HCT116 (cell line): ENCODE results near the gene TSPAN13. TPM values are rescaled to one million over a fixed set of nuclear protein-coding genes. Genes with fewer than 3 reads are reported as not detected.

Experiments used
- ATAC-seq: fragments of 200-7000 bp; cut with Tn5 transposase; 2 replicates; pipeline ENCODE4 v1.9.1; 2020; ENCODE audit warnings: mild to moderate bottlenecking, moderate library complexity
- BruUV-seq: library from RNA; stranded (reverse); fragments of 400-500 nt; replicated peaks from 2 replicates; lab custom pipeline; 2021; lab: Mats Ljungman, UMichigan
- CTCF ChIA-PET: fragments of 300-600 bp; sonication (Branson Sonifier 250); formaldehyde crosslinking; loops from one replicate; lab custom pipeline; 2021; ENCODE audit warnings: antibody characterized with exemption; lab: Charles Lee
- POLR2A ChIA-PET: fragments of 300-600, 350-600 bp; sonication (Branson Sonifier 250); formaldehyde crosslinking; loops from one replicate; lab custom pipeline; 2021; ENCODE audit warnings: antibody characterized with exemption; lab: Charles Lee
- RAD21 ChIA-PET, 2 experiments: fragments of 300-600 bp; sonication (Branson Sonifier 250); formaldehyde crosslinking; loops; one replicate each; lab custom pipeline; 2023; ENCODE audit warnings: low total read pairs in 2 of 2; ENCODE audit not compliant: uncharacterized antibody in 2 of 2, unreplicated experiment in 2 of 2, low non-redundant PET in 1 of 2; lab: Charles Lee
- DNase-seq: peaks from one replicate; pipeline ENCODE4 v3.0.0-alpha.2; 2010; ENCODE audit warnings: low read depth, low spot score
- H2AFZ ChIP-seq: fragments of 200-600 bp; shearing (Covaris generic), sonication (generic); 2 replicates; pipeline ENCODE4 v1.6.1; 2017; ENCODE audit warnings: low read depth, mixed run types, mixed read lengths, antibody characterized with exemption, low read length; ENCODE audit not compliant: poor library complexity, severe bottlenecking
- H3K27ac ChIP-seq: 2 replicates; pipeline ENCODE4 v1.5.1; 2012; ENCODE audit warnings: low read depth, low read length
- H3K27me3 ChIP-seq: fragments of 200-600 bp; sonication (generic); 2 replicates; pipeline ENCODE4 v1.6.1; 2016; ENCODE audit warnings: mixed run types, low read length, mixed read lengths; ENCODE audit not compliant: insufficient read depth
- H3K36me3 ChIP-seq, 2 experiments: fragments of 200-500 bp in 1 of 2; fragments of 200-600 bp in 1 of 2; sonication (Bioruptor generic) in 1 of 2; sonication (generic) in 1 of 2; 2 replicates each; pipeline versions ENCODE4 v1.5.1 to v1.6.1; 2014 to 2016; ENCODE audit warnings: low read length in 2 of 2, inconsistent platforms in 1 of 2, mixed read lengths in 1 of 2, mixed run types in 1 of 2; ENCODE audit not compliant: insufficient read depth in 2 of 2, control insufficient read depth in 1 of 2
- H3K4me1 ChIP-seq, 2 experiments: fragments of 200-600 bp in 1 of 2; sonication (generic) in 1 of 2; 2 replicates each; pipeline versions ENCODE4 v1.5.1 to v1.6.1; 2012 to 2017; ENCODE audit warnings: low read length in 2 of 2, inconsistent platforms in 1 of 2, mild to moderate bottlenecking in 1 of 2, mixed read lengths in 1 of 2, mixed run types in 1 of 2, moderate library complexity in 1 of 2; ENCODE audit not compliant: insufficient read depth in 2 of 2, control insufficient read depth in 1 of 2
- H3K4me2 ChIP-seq: fragments of 200-600 bp; sonication (generic); 2 replicates; pipeline ENCODE4 v1.6.1; 2017; ENCODE audit warnings: mixed run types, low read length, mixed read lengths
- H3K4me3 ChIP-seq, 2 experiments: fragments of 200-600 bp in 1 of 2; sonication (generic) in 1 of 2; replicated peaks in 1 of 2; 2 replicates each; pipeline ENCODE4 v1.5.1; 2011 to 2016; ENCODE audit warnings: low read length in 2 of 2, control low read depth in 1 of 2, low read depth in 1 of 2, mild to moderate bottlenecking in 1 of 2, mixed read lengths in 1 of 2, mixed run types in 1 of 2
- H3K79me2 ChIP-seq: fragments of 200-600 bp; sonication (generic); 2 replicates; pipeline ENCODE4 v1.6.1; 2017; ENCODE audit warnings: mild to moderate bottlenecking, mixed run types, low read length, moderate library complexity, mixed read lengths; ENCODE audit not compliant: insufficient read depth
- H3K9ac ChIP-seq: fragments of 200-600 bp; sonication (generic); 2 replicates; pipeline ENCODE4 v1.6.1; 2016; ENCODE audit warnings: low read length, mixed read lengths
- H3K9me2 ChIP-seq: fragments of 200-600 bp; sonication (generic), shearing (Covaris generic); 2 replicates; pipeline ENCODE4 v1.6.1; 2017; ENCODE audit warnings: mixed run types, mild to moderate bottlenecking, moderate library complexity; ENCODE audit not compliant: insufficient read depth
- H3K9me3 ChIP-seq, 2 experiments: fragments of 200-500 bp in 1 of 2; fragments of 200-600 bp in 1 of 2; sonication (Bioruptor generic) in 1 of 2; sonication (generic) in 1 of 2; 2 replicates each; pipeline ENCODE4 v1.6.1; 2014 to 2017; ENCODE audit warnings: low read length in 2 of 2, mixed read lengths in 2 of 2, inconsistent platforms in 1 of 2, low read depth in 1 of 2, mild to moderate bottlenecking in 1 of 2, mixed run types in 1 of 2, moderate library complexity in 1 of 2; ENCODE audit not compliant: control insufficient read depth in 1 of 2, insufficient read depth in 1 of 2
- H4K20me1 ChIP-seq: fragments of 200-600 bp; sonication (generic), shearing (Covaris generic); 2 replicates; pipeline ENCODE4 v1.6.1; 2017; ENCODE audit warnings: mixed run types, mild to moderate bottlenecking, moderate library complexity; ENCODE audit not compliant: insufficient read depth
- ATF3 ChIP-seq: IDR thresholded peaks from 2 replicates; pipeline ENCODE4 v1.6.1; 2012
- CBX3 ChIP-seq: IDR thresholded peaks from 2 replicates; pipeline ENCODE4 v1.6.1; 2012; ENCODE audit warnings: low read depth
- CEBPB ChIP-seq: IDR thresholded peaks from 2 replicates; pipeline ENCODE4 v1.6.1; 2012; ENCODE audit warnings: low read depth
- ELF1 ChIP-seq: IDR thresholded peaks from 2 replicates; pipeline ENCODE4 v1.6.1; 2012; ENCODE audit warnings: low read depth, borderline replicate concordance
- EZH2 ChIP-seq: fragments of 200-600 bp; sonication (generic); IDR thresholded peaks from 2 replicates; pipeline ENCODE4 v1.6.1; 2017; ENCODE audit warnings: antibody characterized with exemption, mixed run types
- EZH2phosphoT487 ChIP-seq: fragments of 200-600 bp; IDR thresholded peaks from 2 replicates; pipeline ENCODE4 v1.6.1; 2018; ENCODE audit warnings: antibody characterized with exemption, borderline replicate concordance
- JUND ChIP-seq: IDR thresholded peaks from 2 replicates; pipeline ENCODE4 v1.6.1; 2012
- MAX ChIP-seq: IDR thresholded peaks from 2 replicates; pipeline ENCODE4 v1.6.1; 2012
- POLR2A ChIP-seq: IDR thresholded peaks from 2 replicates; pipeline ENCODE4 v1.7.0; 2011; ENCODE audit warnings: borderline replicate concordance; ENCODE audit not compliant: insufficient read depth, insufficient read length; ENCODE audit errors: extremely low read depth
- POLR2AphosphoS5 ChIP-seq: IDR thresholded peaks from 2 replicates; pipeline ENCODE4 v1.6.1; 2011; ENCODE audit warnings: mild to moderate bottlenecking, low read depth, low read length, moderate library complexity
- RAD21 ChIP-seq: IDR thresholded peaks from 2 replicates; pipeline ENCODE4 v1.6.1; 2012; ENCODE audit warnings: low read depth, mild to moderate bottlenecking
- REST ChIP-seq: IDR thresholded peaks from 2 replicates; pipeline ENCODE4 v1.6.1; 2012; ENCODE audit warnings: low read depth
- SP1 ChIP-seq: IDR thresholded peaks from 2 replicates; pipeline ENCODE4 v1.6.1; 2012; ENCODE audit warnings: low read depth
- YY1 ChIP-seq: IDR thresholded peaks from 2 replicates; pipeline ENCODE4 v1.6.1; 2011; ENCODE audit warnings: low read length, low read depth, moderate library complexity, mild to moderate bottlenecking; ENCODE audit not compliant: insufficient replicate concordance; ENCODE audit errors: extremely low read depth
- ZFX ChIP-seq: fragments of 450-650 bp; IDR thresholded peaks from 2 replicates; pipeline ENCODE4 v1.6.1; 2017
- ZNF274 ChIP-seq: fragments of 200-500 bp; sonication (Bioruptor generic); IDR thresholded peaks from 2 replicates; pipeline ENCODE4 v1.6.1; 2014; ENCODE audit warnings: mild to moderate bottlenecking, low read depth, low read length, inconsistent platforms
- intact Hi-C: fragments of 100-400 bp; cut with micrococcal nuclease; formaldehyde crosslinking; loops from 2 replicates; pipeline ENCODE4 v1.10.0; 2022
- total RNA-seq: library from RNA; stranded (reverse); gene quantifications from one replicate; pipeline ENCODE4 v1.2.1, GENCODE V29; 2021; ENCODE audit not compliant: unreplicated experiment
- TF ChIP-seq, protein P1 (sequence below), 3 experiments: fragments of 200-600 bp in 1 of 3; sonication (generic) in 1 of 3; IDR thresholded peaks in 2 of 3; conservative IDR thresholded peaks in 1 of 3; 2 replicates each; pipeline ENCODE4 v1.5.1; 2012 to 2017; ENCODE audit warnings: low read depth in 2 of 3, low read length in 2 of 3, antibody characterized with exemption in 1 of 3, borderline replicate concordance in 1 of 3, control low read depth in 1 of 3, mild to moderate bottlenecking in 1 of 3, mixed read lengths in 1 of 3, mixed run types in 1 of 3, moderate library complexity in 1 of 3; ENCODE audit not compliant: insufficient read depth in 1 of 3
- TF ChIP-seq, protein P2 (sequence below): IDR thresholded peaks from 2 replicates; pipeline ENCODE4 v1.6.1; 2011; ENCODE audit warnings: mild to moderate bottlenecking, low read length, moderate library complexity; ENCODE audit not compliant: insufficient replicate concordance; ENCODE audit errors: extremely low read depth

The TSPAN13 gene
- total RNA-seq, 1 experiment from 2014 or later: 18.5 TPM

DNA sequence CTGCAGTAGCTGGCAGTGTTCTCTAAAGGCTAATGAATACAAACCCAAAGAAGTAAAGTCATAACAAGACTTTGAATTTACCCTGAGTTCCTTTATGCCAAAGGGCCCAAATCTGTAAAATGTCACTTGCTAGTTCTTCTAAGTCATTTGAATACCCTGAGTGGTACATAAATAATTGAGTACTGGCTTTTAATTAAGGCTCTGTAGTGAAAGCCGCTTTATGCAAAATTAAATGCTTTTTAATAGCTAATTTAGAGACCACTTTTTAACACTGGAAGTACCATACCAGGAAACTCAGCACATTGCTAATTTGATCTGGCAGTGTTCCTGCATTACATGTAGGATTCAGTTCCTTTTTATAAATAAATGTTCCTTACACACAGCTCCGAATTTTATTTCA lies 24.0 kb upstream of the TSPAN13 start:
- ChIA-PET RAD21 (no interaction called here), CTCF (no interaction called here), POLR2A (no interaction called here)
- intact Hi-C loops: no loop called here
- Histone ChIP-seq H2AFZ (no peak overlapping the region), H3K9me2 (no peaks in the 10 kb centered on the region), H3K36me3 (no peaks in the 10 kb centered on the region), H3K27me3 (no peaks in the 10 kb centered on the region), H3K79me2 (no peaks in the 10 kb centered on the region), H4K20me1 (no peaks in the 10 kb centered on the region), H3K4me2 (no peak overlapping the region), H3K4me3 (no peak overlapping the region), H3K9me3 (no peaks in the 10 kb centered on the region), H3K9ac (no peak overlapping the region), H3K4me1 (no peaks in the 10 kb centered on the region), H3K27ac (no peak overlapping the region)
- BruUV-seq: no TSS peak
- TF ChIP-seq POLR2AphosphoS5 (no peak), YY1 (no peak), ELF1 (no peak), RAD21 (no peak), REST (no peak), SP1 (no peak), EZH2 (no peak), POLR2A (no peak), MAX (no peak), CBX3 (no peak), ATF3 (no peak), ZFX (no peak), CEBPB (no peak), JUND (no peak), EZH2phosphoT487 (no peak), ZNF274 (no peak)
- TF ChIP-seq, protein P1, sequence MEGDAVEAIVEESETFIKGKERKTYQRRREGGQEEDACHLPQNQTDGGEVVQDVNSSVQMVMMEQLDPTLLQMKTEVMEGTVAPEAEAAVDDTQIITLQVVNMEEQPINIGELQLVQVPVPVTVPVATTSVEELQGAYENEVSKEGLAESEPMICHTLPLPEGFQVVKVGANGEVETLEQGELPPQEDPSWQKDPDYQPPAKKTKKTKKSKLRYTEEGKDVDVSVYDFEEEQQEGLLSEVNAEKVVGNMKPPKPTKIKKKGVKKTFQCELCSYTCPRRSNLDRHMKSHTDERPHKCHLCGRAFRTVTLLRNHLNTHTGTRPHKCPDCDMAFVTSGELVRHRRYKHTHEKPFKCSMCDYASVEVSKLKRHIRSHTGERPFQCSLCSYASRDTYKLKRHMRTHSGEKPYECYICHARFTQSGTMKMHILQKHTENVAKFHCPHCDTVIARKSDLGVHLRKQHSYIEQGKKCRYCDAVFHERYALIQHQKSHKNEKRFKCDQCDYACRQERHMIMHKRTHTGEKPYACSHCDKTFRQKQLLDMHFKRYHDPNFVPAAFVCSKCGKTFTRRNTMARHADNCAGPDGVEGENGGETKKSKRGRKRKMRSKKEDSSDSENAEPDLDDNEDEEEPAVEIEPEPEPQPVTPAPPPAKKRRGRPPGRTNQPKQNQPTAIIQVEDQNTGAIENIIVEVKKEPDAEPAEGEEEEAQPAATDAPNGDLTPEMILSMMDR (IDR thresholded peaks at IDR 0.05 in 2 of 3, conservative IDR thresholded peaks at IDR 0.05 in 1 of 3; ENCODE audit: borderline replicate concordance in 1 of 3, insufficient read depth in 1 of 3, low read depth in 2 of 3, low read length in 2 of 3): no peak
- TF ChIP-seq, protein P2, sequence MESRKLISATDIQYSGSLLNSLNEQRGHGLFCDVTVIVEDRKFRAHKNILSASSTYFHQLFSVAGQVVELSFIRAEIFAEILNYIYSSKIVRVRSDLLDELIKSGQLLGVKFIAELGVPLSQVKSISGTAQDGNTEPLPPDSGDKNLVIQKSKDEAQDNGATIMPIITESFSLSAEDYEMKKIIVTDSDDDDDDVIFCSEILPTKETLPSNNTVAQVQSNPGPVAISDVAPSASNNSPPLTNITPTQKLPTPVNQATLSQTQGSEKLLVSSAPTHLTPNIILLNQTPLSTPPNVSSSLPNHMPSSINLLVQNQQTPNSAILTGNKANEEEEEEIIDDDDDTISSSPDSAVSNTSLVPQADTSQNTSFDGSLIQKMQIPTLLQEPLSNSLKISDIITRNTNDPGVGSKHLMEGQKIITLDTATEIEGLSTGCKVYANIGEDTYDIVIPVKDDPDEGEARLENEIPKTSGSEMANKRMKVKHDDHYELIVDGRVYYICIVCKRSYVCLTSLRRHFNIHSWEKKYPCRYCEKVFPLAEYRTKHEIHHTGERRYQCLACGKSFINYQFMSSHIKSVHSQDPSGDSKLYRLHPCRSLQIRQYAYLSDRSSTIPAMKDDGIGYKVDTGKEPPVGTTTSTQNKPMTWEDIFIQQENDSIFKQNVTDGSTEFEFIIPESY: no peak
- no peak for ATAC-seq
- no peak for DNase-seq
